GM21526 (cell line): Measurements from ENCODE around the gene TGFB2.

Source experiments
- ATAC-seq: cut with Tn5 transposase; IDR thresholded peaks from one replicate; pipeline ENCODE4 v1.9.1; 2021; ENCODE audit warnings: moderate library complexity; ENCODE audit not compliant: unreplicated experiment, low FRiP score

Gene TGFB2

DNA sequence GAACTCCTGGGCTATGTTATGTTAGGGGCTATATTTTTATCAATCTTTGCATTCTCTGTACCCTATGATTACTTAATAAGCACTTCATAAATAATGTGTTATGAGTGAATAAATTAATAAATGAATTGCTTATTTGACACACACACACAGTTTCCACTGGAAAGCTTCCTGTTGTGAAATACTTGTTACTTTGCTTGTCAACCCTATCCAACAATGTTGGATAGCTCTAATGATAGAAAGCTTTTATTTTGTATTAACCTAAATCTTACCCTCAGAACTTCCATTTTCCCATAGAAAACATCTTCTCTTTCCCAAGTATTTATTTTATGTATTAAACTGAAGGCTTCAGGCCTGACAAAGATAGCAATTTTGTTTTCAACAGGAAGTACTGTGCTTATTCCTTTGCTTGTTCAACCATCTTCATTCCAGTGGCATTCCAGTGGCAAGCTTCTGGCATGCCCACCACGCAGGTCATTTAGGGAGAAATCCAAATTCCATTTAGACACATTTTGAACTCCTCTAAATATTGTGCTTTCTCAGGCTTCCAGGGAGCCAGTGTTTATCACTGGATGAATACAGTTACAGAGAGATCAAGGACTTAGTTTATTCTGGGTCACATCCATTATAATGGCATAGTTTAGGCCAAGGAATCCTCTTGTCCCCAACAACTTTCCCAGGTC, 134.4 kb downstream of the TGFB2 start:
- no peak for ATAC-seq

DNA sequence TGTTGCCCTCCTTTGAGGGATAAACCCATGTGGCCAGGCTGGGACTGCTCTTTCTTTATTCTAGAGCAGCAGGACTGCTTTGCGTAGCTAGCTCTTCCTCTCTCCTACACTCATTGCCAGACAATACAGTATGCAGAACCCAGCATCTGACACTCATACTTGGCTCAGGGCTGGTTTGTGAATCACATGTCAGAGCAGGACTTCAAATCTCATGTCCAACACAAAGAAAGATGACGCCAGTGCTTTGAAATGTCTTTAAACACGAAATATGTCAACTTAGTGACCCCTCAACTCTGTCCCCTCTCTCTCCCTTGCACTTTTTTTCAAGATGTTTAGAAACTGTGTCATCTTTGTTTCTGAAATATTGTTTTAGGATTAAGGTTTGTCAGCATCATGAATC, 135.0 kb downstream of the TGFB2 start:
- ATAC-seq = no peak

DNA sequence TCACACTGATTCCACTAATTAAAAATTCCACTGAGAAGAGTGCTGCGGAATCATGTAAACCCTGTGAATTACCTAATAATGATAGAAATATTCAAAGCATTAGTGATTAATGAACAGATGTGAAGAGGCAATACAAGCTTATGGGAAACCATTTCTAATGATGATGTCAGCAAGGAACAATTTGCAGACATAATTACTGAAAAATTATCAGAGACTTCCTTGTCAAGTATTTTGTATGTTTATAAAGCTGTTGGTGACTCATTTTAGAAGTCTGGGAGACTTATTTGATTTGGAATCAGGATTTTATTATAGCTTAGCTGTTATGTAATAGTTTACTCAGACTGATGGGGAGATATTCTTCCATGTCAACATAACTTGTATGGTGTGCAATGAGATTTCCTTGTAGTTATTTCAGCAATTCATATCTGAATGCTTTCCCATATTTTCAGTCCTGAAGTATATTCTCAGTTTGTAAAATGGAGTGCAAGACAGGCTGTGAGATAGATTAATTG, 135.5 kb downstream of the TGFB2 start:
- no peak for ATAC-seq

DNA sequence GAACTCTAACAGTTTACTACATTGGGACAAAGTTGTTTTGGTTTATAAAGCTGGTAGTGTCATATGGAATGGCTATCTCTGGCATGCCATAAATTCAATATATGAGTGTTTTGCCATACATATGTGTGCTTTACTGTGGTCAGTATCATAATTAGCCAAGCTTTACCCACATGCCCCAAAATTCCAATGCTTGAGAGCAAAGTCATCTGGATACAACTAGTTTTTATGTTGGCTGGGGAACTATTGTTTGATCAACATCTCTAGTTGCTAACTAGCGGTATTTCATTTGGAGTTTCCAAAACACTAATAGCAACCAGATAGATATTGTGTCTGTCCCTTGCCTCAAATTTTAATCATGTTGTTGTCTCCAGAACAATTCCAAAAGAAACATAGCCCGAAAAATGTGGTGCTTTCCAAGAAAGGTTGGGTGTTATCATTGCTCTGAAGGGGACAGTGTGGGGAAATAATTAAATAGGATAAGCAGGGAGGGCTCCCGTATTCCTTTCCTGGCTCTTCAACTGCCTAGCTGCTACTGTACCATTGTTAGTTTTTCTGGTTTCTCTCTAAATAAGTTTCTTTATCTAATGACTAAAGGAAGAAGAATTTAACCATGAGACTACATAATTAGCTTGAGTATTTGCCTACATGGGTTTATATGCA, 136.1 kb downstream of the TGFB2 start:
- ATAC-seq = no peak

DNA sequence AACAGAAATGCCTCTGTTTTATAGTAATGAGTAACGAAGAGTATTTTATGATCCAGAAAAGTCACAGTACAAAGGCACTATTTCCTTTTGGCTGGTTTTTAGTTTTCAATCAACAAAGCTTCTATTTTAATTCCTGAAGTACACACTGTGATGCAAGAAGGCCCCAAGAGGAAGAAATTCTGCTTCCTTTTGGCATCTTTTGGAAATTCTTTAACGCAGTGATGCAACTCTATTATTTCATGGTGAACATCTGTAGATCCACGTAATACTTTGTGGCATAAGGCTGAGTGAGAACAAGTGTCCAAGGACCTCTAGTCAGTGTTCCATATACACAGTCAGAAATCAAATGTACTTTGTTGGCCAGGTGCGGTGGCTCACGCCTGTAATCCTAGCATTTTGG, 137.5 kb downstream of the TGFB2 start:
- ATAC-seq = no peak

DNA sequence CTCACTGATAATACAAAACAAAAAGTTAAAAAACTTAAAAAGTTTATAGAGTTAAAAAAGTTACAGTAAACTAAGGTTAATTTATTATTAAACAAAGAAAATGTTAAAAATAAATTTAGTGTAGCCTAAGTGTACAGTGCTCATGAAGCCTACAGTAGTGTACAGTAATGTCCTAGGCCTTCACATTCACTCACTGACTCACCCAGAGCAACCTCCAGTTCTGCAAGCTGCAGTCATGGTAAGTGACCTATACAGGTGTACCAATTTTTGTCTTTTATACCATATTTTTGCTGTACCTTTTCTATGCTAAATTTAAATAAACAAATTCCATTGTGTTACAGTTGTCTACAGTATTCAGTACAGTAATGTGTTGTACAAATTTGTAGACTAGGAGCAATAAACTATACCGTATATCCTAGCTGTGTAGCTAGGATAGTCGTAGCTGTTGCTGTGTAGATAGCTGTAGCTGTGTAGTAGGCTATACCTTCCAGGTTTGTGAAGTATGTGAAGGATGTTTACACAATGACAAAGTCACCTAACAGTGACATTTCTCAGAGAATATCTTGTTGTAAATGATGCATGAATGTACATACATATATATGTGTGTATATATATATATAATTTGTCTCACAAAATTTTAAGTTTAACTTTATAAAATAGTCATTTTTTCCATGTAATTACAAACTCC, 140.2 kb downstream of the TGFB2 start:
- ATAC-seq = no peak

DNA sequence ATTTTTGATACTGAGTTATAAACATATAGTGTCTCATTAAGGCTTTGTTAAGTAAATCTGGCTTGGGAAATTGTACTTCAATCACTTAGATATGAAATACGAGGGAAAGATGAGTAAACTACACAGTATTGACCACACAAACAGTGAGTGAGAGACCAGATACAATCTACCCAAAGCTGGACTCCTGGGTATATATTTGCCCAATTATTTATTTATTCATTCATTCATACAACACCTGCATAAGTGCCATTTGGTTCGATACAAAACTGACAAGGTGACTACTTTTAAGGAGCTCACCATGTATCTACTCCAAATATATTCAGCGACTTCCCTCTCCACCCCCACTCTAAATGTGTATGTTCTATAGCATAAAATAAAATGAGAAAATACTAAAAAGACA, 143.4 kb downstream of the TGFB2 start:
- ATAC-seq = no peak

DNA sequence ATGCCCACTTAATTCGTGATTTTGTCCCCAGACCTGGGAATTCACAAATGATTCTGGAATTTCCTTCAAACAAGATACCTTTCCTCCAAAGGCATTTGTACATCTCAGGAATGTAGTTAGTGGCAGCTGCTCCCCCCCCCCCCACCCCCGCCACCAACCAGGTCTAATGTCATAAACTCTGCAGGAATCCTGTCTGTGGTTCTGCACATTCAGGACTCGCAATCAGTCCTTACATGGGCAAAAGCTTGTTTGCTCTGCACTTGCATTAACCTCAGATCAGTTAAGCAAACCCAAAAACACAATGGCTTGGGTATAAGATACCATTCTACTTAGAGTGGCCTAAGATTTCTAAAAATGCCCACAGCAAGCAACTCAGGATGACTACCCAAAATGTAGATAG, 143.8 kb downstream of the TGFB2 start:
- ATAC-seq = no peak

DNA sequence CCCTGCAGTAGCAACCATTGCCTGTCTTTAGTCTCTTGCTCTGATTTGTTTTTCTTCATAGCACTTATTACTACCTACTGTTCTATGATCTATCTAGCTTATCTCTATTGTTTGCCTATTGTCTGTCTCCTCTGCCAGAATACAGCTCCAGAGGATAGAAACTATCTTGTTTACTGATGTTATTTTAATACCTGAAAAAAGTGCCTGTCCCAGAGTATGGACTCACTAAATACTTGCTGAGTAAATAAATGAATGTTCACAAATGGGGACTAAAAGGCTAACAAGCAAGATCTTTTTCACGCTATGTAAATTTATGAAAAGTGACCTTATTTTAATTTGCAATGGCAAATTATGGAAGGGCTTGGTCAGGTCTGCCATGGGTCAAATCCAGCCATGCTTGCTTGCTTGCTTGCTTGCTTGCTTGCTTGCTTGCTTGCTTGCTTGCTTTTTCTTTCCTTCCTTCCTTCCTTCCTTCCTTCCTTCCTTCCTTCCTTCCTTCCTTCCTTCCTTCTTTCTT, 145.3 kb downstream of the TGFB2 start:
- ATAC-seq = no peak

DNA sequence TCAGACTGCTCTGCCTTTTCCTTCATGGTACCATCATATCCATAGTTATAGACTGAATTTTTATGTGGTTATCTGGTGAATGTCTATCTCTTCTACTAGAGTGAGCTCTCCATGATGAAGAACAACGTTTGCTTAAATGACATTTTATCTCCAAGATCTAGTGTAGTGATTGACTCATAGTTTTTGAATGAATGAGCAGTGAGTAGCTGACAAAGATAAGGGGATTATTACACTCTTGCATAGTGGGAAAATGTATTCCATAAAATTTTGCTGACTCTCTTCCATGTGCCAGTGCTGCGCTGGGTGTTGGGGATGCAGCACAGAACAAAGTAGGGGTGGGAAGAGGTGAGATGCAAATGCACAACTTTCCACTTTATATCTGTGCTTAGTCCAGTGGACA, 147.7 kb downstream of the TGFB2 start:
- ATAC-seq = no peak

DNA sequence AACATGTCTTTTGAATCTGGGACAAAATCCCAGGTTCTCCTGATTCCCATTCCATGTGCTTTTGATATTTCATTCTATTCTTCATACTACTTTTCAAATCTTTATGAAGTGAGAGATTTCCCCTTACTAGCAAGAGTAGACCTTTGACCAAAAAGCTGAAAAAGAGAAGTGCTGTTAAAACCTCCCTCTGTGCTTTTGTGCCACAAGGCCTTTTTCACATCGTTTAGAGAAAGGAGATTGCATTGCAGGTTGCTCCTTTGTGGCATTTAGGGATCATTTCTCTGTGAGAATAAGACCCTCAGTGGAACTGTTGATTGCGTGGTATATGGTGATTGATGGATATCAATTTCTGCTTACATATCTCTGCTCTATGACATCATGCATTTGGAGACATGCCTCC, 148.8 kb downstream of the TGFB2 start:
- no peak for ATAC-seq
